Lung (tissue), 12 donors: ENCODE results near the gene ARSG. TPM values are rescaled to one million over a fixed set of nuclear protein-coding genes. Genes with fewer than 3 reads are reported as not detected.

Source experiments
- ATAC-seq: fragments of 200-7000 bp; cut with Tn5 transposase; one replicate; pipeline ENCODE4 v1.9.1; 2020; ENCODE audit warnings: moderate number of reproducible peaks; ENCODE audit not compliant: insufficient read depth, low FRiP score
- DNase-seq, 3 donors: peaks; one replicate each; pipeline ENCODE4 v3.0.0-alpha.2; 2013 to 2017
- H3K27ac ChIP-seq, 2 donors: one replicate each; pipeline ENCODE4 v1.5.1; 2013; ENCODE audit warnings: mild to moderate bottlenecking in 2 of 2, moderate library complexity in 2 of 2, control low read depth in 1 of 2, inconsistent platforms in 1 of 2, low read depth in 1 of 2, low read length in 1 of 2
- H3K27me3 ChIP-seq, 3 donors: one replicate each; pipeline ENCODE4 v1.5.1; 2013; ENCODE audit warnings: low read length in 2 of 3; ENCODE audit not compliant: control insufficient read depth in 3 of 3, insufficient read depth in 3 of 3
- H3K36me3 ChIP-seq, 4 donors: one replicate each; pipeline ENCODE4 v1.5.1; 2013; ENCODE audit warnings: low read length in 4 of 4, mild to moderate bottlenecking in 1 of 4, moderate library complexity in 1 of 4; ENCODE audit not compliant: control insufficient read depth in 4 of 4, insufficient read depth in 4 of 4
- H3K4me1 ChIP-seq, 5 donors: one replicate each; pipeline ENCODE4 v1.5.1; 2013; ENCODE audit warnings: low read length in 5 of 5, mild to moderate bottlenecking in 2 of 5, moderate library complexity in 1 of 5; ENCODE audit not compliant: control insufficient read depth in 5 of 5, insufficient read depth in 5 of 5
- H3K4me3 ChIP-seq: one replicate; pipeline ENCODE4 v1.5.1; 2013; ENCODE audit warnings: mild to moderate bottlenecking, control low read depth, moderate library complexity
- H3K9ac ChIP-seq, 2 donors: one replicate each; pipeline ENCODE4 v1.5.1; 2013; ENCODE audit warnings: low read length in 2 of 2, control low read depth in 1 of 2; ENCODE audit not compliant: insufficient read depth in 1 of 2
- H3K9me3 ChIP-seq, 4 donors: one replicate each; pipeline ENCODE4 v1.5.1; 2013; ENCODE audit warnings: low read length in 3 of 4, mild to moderate bottlenecking in 1 of 4, moderate library complexity in 1 of 4; ENCODE audit not compliant: control insufficient read depth in 4 of 4, insufficient read depth in 3 of 4
- CTCF ChIP-seq: IDR thresholded peaks from 2 replicates; pipeline ENCODE4 v1.5.1; 2012; ENCODE audit warnings: mild to moderate bottlenecking; ENCODE audit errors: control extremely low read depth, extremely low read depth
- WGBS, 2 donors: extraction: QIAGEN DNeasy Blood & Tissue Kit; methylation state at CpG; one replicate each; pipeline ENCODE4 v1.1.7; 2013; 5-methylcytosine and 5-hydroxymethylcytosine counted together
- polyA plus RNA-seq, 2 donors: library from polyadenylated mRNA; stranded (reverse); fragments of 200-250 nt; gene quantifications; one replicate each; pipeline ENCODE4 v1.2.1, GENCODE V29; 2013
- total RNA-seq, 2 donors: library from RNA; depleted of rRNA in 1 of 2; stranded (reverse); fragments of >200 nt in 1 of 2; gene quantifications; one replicate each; pipeline ENCODE4 v1.2.1, GENCODE V29; 2014 to 2021
- donor health status: control.
- donor health status: control.
- donor health status: Bipolar disorder and iron deficiency.
- donor health status: healthy.
- donor health status: DM: yes; HTN: yes; CAD: no.

The ARSG gene
- total and polyA plus RNA-seq, 4 donors, result 1.5 to 9.3 (median 4.3) TPM

- 42 to 67% methylated on average over 7 of the region's 7 CpGs for WGBS, 2 donors
- no peaks in the 10 kb centered on the region for H3K9me3 ChIP-seq
- TF ChIP-seq CTCF, result no peak
- no peak overlapping the region for H3K4me3 ChIP-seq
- H3K36me3 ChIP-seq, result no peaks in the 10 kb centered on the region
- H3K27ac ChIP-seq, result no peak overlapping the region
- ATAC-seq (no peak), DNase-seq (peak in 1 of 3 donors; percentile 5)
- H3K27me3 ChIP-seq, result peaks cover 0 to 36% (median 28%) of the 10 kb centered on the region in 3 donors
- H3K9ac ChIP-seq, result no peak overlapping the region
- peaks cover 0 to 22% (median 8%) of the 10 kb centered on the region in 5 donors for H3K4me1 ChIP-seq
These were observed 2.5 kb upstream of the ARSG start for GRCh38 chr17:68288804-68289203.

DNA sequence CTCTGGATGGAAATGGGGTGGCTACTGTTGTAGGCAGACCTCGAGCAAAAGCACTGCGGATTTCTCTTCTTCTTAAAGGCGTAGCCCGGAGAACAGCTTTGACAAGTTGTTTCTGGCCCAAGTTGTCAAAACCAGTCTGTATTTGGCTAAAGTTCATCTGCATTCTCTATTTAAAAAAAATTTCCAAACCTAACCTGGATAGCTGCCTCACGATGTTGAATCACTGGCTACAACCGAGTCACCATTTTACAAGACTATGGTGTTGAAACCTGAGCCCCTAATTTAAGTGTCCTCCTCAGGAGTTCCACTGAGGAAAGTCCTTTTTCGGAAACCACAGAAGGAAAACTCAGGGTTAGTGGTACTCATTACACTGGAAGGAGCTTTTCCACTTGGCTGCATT lies 1.8 kb upstream of the ARSG start:
- no peak overlapping the region for H3K9ac ChIP-seq
- no peak overlapping the region for H3K4me3 ChIP-seq
- no peak for DNase-seq
- no peak overlapping the region for H3K27ac ChIP-seq
- H3K4me1 ChIP-seq, result peaks cover 0 to 22% (median 8%) of the 10 kb centered on the region in 5 donors
- no peaks in the 10 kb centered on the region for H3K9me3 ChIP-seq
- H3K27me3 ChIP-seq, result peaks cover 0 to 41% (median 33%) of the 10 kb centered on the region in 3 donors
- ATAC-seq, result no peak
- WGBS, 2 donors, result 77 to 84% methylated on average over 7 of the region's 7 CpGs
- no peak for TF ChIP-seq CTCF
- no peaks in the 10 kb centered on the region for H3K36me3 ChIP-seq

GRCh38 chr17:68289936-68290267 lies 1.4 kb upstream of the ARSG start:
- no peak for ATAC-seq
- no peak for TF ChIP-seq CTCF
- Histone ChIP-seq H3K4me3 (no peak overlapping the region), H3K9ac (no peak overlapping the region), H3K36me3 (no peaks in the 10 kb centered on the region), H3K4me1 (peaks cover 0 to 22% (median 8%) of the 10 kb centered on the region in 5 donors), H3K9me3 (no peaks in the 10 kb centered on the region), H3K27me3 (peaks cover 0 to 44% (median 37%) of the 10 kb centered on the region in 3 donors), H3K27ac (peak overlapping the region in 1 of 2 donors; percentile 88)
- DNase-seq, result peak in 2 of 3 donors; percentile 14 to 19
- WGBS, 2 donors, result 7 to 10% methylated on average over 9 of the region's 9 CpGs
